ENCODE data around the gene PEX14. TPM values are rescaled to one million over a fixed set of nuclear protein-coding genes. Genes with fewer than 3 reads are reported as not detected.

The PEX14 gene
- total and polyA plus RNA-seq, 2 experiments from 2014 or later: 17.6 to 19.6 TPM

DNA sequence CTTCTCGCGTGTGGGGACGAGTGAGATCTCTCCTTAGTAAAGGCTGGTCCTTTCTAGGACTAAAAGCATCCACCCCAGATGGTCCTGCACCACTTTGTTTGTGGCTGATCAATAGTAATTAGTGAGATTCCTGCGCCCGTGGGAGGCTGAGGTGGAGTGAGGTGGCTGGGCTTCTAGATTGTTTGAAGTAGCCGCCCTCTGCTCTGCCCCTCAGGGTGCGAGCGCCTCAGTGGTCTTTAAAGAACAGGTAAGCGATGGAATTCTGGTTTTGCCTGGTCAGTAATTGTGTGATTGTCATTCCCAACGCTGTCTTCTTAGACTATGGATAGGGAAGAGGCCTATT is 20.7 kb downstream of the PEX14 start (continued):
- TF ChIP-seq, protein P1, sequence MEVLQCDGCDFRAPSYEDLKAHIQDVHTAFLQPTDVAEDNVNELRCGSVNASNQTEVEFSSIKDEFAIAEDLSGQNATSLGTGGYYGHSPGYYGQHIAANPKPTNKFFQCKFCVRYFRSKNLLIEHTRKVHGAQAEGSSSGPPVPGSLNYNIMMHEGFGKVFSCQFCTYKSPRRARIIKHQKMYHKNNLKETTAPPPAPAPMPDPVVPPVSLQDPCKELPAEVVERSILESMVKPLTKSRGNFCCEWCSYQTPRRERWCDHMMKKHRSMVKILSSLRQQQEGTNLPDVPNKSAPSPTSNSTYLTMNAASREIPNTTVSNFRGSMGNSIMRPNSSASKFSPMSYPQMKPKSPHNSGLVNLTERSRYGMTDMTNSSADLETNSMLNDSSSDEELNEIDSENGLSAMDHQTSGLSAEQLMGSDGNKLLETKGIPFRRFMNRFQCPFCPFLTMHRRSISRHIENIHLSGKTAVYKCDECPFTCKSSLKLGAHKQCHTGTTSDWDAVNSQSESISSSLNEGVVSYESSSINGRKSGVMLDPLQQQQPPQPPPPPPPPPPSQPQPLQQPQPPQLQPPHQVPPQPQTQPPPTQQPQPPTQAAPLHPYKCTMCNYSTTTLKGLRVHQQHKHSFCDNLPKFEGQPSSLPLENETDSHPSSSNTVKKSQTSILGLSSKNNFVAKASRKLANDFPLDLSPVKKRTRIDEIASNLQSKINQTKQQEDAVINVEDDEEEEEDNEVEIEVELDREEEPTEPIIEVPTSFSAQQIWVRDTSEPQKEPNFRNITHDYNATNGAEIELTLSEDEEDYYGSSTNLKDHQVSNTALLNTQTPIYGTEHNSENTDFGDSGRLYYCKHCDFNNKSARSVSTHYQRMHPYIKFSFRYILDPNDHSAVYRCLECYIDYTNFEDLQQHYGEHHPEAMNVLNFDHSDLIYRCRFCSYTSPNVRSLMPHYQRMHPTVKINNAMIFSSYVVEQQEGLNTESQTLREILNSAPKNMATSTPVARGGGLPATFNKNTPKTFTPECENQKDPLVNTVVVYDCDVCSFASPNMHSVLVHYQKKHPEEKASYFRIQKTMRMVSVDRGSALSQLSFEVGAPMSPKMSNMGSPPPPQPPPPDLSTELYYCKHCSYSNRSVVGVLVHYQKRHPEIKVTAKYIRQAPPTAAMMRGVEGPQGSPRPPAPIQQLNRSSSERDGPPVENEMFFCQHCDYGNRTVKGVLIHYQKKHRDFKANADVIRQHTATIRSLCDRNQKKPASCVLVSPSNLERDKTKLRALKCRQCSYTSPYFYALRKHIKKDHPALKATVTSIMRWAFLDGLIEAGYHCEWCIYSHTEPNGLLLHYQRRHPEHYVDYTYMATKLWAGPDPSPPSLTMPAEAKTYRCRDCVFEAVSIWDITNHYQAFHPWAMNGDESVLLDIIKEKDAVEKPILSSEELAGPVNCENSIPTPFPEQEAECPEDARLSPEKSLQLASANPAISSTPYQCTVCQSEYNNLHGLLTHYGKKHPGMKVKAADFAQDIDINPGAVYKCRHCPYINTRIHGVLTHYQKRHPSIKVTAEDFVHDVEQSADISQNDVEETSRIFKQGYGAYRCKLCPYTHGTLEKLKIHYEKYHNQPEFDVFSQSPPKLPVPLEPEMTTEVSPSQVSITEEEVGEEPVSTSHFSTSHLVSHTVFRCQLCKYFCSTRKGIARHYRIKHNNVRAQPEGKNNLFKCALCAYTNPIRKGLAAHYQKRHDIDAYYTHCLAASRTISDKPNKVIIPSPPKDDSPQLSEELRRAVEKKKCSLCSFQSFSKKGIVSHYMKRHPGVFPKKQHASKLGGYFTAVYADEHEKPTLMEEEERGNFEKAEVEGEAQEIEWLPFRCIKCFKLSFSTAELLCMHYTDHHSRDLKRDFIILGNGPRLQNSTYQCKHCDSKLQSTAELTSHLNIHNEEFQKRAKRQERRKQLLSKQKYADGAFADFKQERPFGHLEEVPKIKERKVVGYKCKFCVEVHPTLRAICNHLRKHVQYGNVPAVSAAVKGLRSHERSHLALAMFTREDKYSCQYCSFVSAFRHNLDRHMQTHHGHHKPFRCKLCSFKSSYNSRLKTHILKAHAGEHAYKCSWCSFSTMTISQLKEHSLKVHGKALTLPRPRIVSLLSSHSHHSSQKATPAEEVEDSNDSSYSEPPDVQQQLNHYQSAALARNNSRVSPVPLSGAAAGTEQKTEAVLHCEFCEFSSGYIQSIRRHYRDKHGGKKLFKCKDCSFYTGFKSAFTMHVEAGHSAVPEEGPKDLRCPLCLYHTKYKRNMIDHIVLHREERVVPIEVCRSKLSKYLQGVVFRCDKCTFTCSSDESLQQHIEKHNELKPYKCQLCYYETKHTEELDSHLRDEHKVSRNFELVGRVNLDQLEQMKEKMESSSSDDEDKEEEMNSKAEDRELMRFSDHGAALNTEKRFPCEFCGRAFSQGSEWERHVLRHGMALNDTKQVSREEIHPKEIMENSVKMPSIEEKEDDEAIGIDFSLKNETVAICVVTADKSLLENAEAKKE (CRISPR knock-in tag; IDR thresholded peaks at IDR 0.05): no peak

DNA sequence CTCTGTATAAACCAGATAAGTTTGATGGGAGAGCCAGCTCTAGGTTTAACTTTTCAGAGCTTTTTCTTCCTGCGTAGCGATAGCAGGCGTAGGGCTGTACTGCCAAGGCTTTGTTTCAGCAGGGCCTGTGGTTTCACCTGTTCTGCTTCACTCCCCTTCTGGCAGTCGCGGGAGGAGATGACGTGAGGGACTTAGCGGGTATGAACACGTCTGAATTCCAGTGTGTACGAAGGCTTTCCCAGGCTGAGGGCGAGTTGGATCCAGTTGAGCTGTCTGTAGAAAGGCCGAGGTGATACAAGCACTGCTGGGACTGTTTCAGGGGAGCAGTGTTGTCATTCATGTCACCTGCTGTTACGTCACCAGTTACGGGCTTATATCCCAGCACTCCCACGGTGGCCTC is 21.2 kb downstream of the PEX14 start:
- no peak overlapping the region for H2AFZ ChIP-seq
- H3K79me2 ChIP-seq (replicated peaks; ENCODE audit: insufficient read depth): peaks cover 74% of the 10 kb centered on the region
- ATAC-seq (no peak), DNase-seq (ENCODE audit: low spot score) (no peak)
- no peak overlapping the region for H3K4me2 ChIP-seq
- H3K9me2 ChIP-seq (ENCODE audit: insufficient read depth): no peaks in the 10 kb centered on the region
- H3K27me3 ChIP-seq (ENCODE audit: insufficient read depth): no peaks in the 10 kb centered on the region
- H3K4me1 ChIP-seq (ENCODE audit: insufficient read depth): peaks cover 7% of the 10 kb centered on the region
- H3K36me3 Mint-ChIP-seq (ENCODE audit: low read depth): no peaks in the 10 kb centered on the region
- H3K4me1 Mint-ChIP-seq: peaks cover 13% of the 10 kb centered on the region
- no peaks in the 10 kb centered on the region for H3K36me3 ChIP-seq (ENCODE audit: insufficient read depth)
- H3K27ac ChIP-seq (ENCODE audit: low read depth): no peak overlapping the region
- no peaks in the 10 kb centered on the region for H3K9me3 Mint-ChIP-seq
- H4K20me1 ChIP-seq (replicated peaks; ENCODE audit: insufficient read depth): peaks cover 18% of the 10 kb centered on the region
- H3K27me3 Mint-ChIP-seq (ENCODE audit: insufficient read depth, low read depth, poor library complexity): peaks cover 3% of the 10 kb centered on the region
- peaks cover 4% of the 10 kb centered on the region; the same call in 1 of the 2 replicates for H3F3A ChIP-seq (replicated peaks; ENCODE audit: low read depth)
- no peak overlapping the region for H3K4me3 Mint-ChIP-seq
- no peak overlapping the region for H3K4me3 ChIP-seq
- H3K27ac Mint-ChIP-seq: no peak overlapping the region
- TF ChIP-seq ZNF114 (CRISPR knock-in tag; IDR thresholded peaks at IDR 0.05) (no peak), CREB1 (CRISPR knock-in tag; IDR thresholded peaks at IDR 0.05; ENCODE audit: low read depth) (no peak), JUNB (IDR thresholded peaks at IDR 0.05; ENCODE audit: unreplicated experiment) (no peak)
- TF ChIP-seq, protein P2, sequence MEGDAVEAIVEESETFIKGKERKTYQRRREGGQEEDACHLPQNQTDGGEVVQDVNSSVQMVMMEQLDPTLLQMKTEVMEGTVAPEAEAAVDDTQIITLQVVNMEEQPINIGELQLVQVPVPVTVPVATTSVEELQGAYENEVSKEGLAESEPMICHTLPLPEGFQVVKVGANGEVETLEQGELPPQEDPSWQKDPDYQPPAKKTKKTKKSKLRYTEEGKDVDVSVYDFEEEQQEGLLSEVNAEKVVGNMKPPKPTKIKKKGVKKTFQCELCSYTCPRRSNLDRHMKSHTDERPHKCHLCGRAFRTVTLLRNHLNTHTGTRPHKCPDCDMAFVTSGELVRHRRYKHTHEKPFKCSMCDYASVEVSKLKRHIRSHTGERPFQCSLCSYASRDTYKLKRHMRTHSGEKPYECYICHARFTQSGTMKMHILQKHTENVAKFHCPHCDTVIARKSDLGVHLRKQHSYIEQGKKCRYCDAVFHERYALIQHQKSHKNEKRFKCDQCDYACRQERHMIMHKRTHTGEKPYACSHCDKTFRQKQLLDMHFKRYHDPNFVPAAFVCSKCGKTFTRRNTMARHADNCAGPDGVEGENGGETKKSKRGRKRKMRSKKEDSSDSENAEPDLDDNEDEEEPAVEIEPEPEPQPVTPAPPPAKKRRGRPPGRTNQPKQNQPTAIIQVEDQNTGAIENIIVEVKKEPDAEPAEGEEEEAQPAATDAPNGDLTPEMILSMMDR (conservative IDR thresholded peaks at IDR 0.05; ENCODE audit: low read depth in 2 of 2): no peak
- TF ChIP-seq, protein P1 (CRISPR knock-in tag; IDR thresholded peaks at IDR 0.05): no peak

Measured in GM23338 (cell line).